ENCODE measurements around the gene VPS13D. TPM values are rescaled to one million over a fixed set of nuclear protein-coding genes. Genes with fewer than 3 reads are reported as not detected.

Gene VPS13D
- total RNA-seq, 1 experiment from 2014 or later = 31.6 TPM

DNA sequence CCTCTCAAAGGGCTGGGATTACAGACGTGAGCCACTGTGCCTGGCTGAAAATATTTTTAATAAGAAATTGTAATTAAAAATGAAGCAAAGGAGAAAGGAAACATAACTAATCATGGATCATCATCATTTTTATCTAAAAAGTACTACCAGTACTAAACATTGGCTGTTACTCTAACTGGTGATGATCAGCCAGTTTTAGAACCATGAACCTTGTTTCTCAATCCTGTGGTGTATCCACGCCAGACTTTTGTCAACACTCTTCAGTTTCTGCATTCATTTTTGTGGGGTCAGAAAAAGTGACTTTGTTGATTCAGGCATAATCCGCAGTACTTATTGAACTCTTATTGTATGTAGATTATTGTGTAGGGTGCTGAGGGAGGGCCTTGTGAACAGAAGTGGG is 52.3 kb downstream of the VPS13D start (continued):
- TF ChIP-seq CEBPB (IDR thresholded peaks at IDR 0.05; ENCODE audit: low read depth) = no peak
- TF ChIP-seq JUND (IDR thresholded peaks at IDR 0.05) = no peak
- TF ChIP-seq TCF7L2 (IDR thresholded peaks at IDR 0.05; ENCODE audit: borderline replicate concordance, extremely low read depth, insufficient read depth, insufficient read length) = no peak
- no peak for TF ChIP-seq RAD21 (IDR thresholded peaks at IDR 0.05; ENCODE audit: low read depth)
- no peak for TF ChIP-seq SP1 (IDR thresholded peaks at IDR 0.05; ENCODE audit: low read depth)

- DNase-seq (ENCODE audit: low read depth, low spot score) (no peak), ATAC-seq (no peak)
- Histone ChIP-seq H3K9me3 (ENCODE audit: control insufficient read depth in 1 of 2, insufficient read depth in 1 of 2, low read depth in 1 of 2, low read length in 2 of 2) (no peaks in the 10 kb centered on the region), H3K4me3 (replicated peaks in 1 of 2; ENCODE audit: low read depth in 1 of 2, low read length in 2 of 2) (no peak overlapping the region), H3K36me3 (ENCODE audit: control insufficient read depth in 1 of 2, insufficient read depth in 2 of 2, low read length in 2 of 2) (peaks cover 10 to 14% of the 10 kb centered on the region in 2 experiments; a peak in 2 of 4 replicates), H3K27me3 (ENCODE audit: insufficient read depth, low read length) (no peaks in the 10 kb centered on the region), H3K4me2 (ENCODE audit: low read length) (no peak overlapping the region), H3K27ac (ENCODE audit: low read depth, low read length) (no peak overlapping the region), H4K20me1 (ENCODE audit: insufficient read depth) (no peaks in the 10 kb centered on the region), H3K9me2 (ENCODE audit: insufficient read depth) (no peaks in the 10 kb centered on the region), H3K4me1 (ENCODE audit: control insufficient read depth in 1 of 2, insufficient read depth in 2 of 2, low read length in 2 of 2) (no peaks in the 10 kb centered on the region), H3K9ac (ENCODE audit: low read length) (no peak overlapping the region), H3K79me2 (ENCODE audit: insufficient read depth, low read length) (no peaks in the 10 kb centered on the region), H2AFZ (ENCODE audit: low read depth, low read length, poor library complexity, severe bottlenecking) (no peak overlapping the region)
- RAD21 ChIA-PET (ENCODE audit: low non-redundant PET in 1 of 2, low total read pairs in 2 of 2, uncharacterized antibody in 2 of 2, unreplicated experiment in 2 of 2) = no interaction called here
- POLR2A ChIA-PET = no interaction called here
- no TSS peak for BruUV-seq (replicated peaks)
- CTCF ChIA-PET = no interaction called here
- intact Hi-C loops (cut with micrococcal nuclease) = no loop called here
- no peak for TF ChIP-seq ZBTB33 (IDR thresholded peaks at IDR 0.05; ENCODE audit: extremely low read depth, insufficient replicate concordance, low read length)
- TF ChIP-seq JUND (IDR thresholded peaks at IDR 0.05) = no peak
- no peak for TF ChIP-seq ZNF274 (IDR thresholded peaks at IDR 0.05; ENCODE audit: low read depth, low read length)
- no peak for TF ChIP-seq EGR1 (IDR thresholded peaks at IDR 0.05; ENCODE audit: low read depth)
- no peak for TF ChIP-seq FOSL1 (IDR thresholded peaks at IDR 0.05; ENCODE audit: low read depth)
- TF ChIP-seq ELF1 (IDR thresholded peaks at IDR 0.05; ENCODE audit: borderline replicate concordance, low read depth) = no peak
- TF ChIP-seq EZH2 (IDR thresholded peaks at IDR 0.05) = no peak
- TF ChIP-seq SRF (IDR thresholded peaks at IDR 0.05; ENCODE audit: low read depth) = no peak
- no peak for TF ChIP-seq TCF7L2 (IDR thresholded peaks at IDR 0.05; ENCODE audit: borderline replicate concordance, extremely low read depth, insufficient read depth, insufficient read length)
- TF ChIP-seq ATF3 (IDR thresholded peaks at IDR 0.05) = no peak
- no peak for TF ChIP-seq CEBPB (IDR thresholded peaks at IDR 0.05; ENCODE audit: low read depth)
- no peak for TF ChIP-seq MAX (IDR thresholded peaks at IDR 0.05)
- TF ChIP-seq, protein P1, sequence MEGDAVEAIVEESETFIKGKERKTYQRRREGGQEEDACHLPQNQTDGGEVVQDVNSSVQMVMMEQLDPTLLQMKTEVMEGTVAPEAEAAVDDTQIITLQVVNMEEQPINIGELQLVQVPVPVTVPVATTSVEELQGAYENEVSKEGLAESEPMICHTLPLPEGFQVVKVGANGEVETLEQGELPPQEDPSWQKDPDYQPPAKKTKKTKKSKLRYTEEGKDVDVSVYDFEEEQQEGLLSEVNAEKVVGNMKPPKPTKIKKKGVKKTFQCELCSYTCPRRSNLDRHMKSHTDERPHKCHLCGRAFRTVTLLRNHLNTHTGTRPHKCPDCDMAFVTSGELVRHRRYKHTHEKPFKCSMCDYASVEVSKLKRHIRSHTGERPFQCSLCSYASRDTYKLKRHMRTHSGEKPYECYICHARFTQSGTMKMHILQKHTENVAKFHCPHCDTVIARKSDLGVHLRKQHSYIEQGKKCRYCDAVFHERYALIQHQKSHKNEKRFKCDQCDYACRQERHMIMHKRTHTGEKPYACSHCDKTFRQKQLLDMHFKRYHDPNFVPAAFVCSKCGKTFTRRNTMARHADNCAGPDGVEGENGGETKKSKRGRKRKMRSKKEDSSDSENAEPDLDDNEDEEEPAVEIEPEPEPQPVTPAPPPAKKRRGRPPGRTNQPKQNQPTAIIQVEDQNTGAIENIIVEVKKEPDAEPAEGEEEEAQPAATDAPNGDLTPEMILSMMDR (IDR thresholded peaks at IDR 0.05 in 2 of 3, conservative IDR thresholded peaks at IDR 0.05 in 1 of 3; ENCODE audit: borderline replicate concordance in 1 of 3, insufficient read depth in 1 of 3, low read depth in 2 of 3, low read length in 2 of 3) = no peak
- no peak for TF ChIP-seq SP1 (IDR thresholded peaks at IDR 0.05; ENCODE audit: low read depth)
- no peak for TF ChIP-seq YY1 (IDR thresholded peaks at IDR 0.05; ENCODE audit: extremely low read depth, insufficient replicate concordance, low read depth, low read length)
- no peak for TF ChIP-seq POLR2AphosphoS5 (IDR thresholded peaks at IDR 0.05; ENCODE audit: low read depth, low read length)
- TF ChIP-seq EZH2phosphoT487 (IDR thresholded peaks at IDR 0.05; ENCODE audit: borderline replicate concordance) = no peak
Observed at GRCh38 chr1:12284486-12284885, 54.7 kb downstream of the VPS13D start.

All from HCT116 (cell line).